GM12873 (cell line): ENCODE results near the gene IL22.

Experiments used
- TF ChIP-seq, protein P1 (sequence below): IDR thresholded peaks from 2 replicates; pipeline ENCODE4 v1.5.1; 2012; ENCODE audit warnings: low read depth, mild to moderate bottlenecking, moderate library complexity, low read length, control low read depth; ENCODE audit not compliant: insufficient read depth; ENCODE audit errors: missing control alignments

The IL22 gene

DNA sequence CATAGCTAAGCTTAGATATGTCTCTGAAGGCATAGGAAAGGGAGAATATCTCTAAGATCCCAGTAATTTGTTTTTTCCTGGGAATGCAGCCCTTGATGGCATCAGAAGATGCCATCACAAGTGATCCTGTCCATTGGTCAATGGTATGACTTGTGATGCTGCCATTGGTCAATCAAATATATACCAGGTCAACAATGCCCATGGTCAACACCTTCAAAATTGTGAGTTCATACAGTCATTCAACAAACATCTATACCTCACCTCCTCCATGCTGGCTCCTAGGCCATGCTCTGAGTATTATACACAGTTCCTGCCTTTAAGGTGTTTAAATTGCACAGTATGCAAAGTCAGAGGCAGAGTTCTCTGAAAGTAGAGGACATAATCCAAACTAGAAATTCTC, 19.3 kb upstream of the IL22 start:
- TF ChIP-seq, protein P1, sequence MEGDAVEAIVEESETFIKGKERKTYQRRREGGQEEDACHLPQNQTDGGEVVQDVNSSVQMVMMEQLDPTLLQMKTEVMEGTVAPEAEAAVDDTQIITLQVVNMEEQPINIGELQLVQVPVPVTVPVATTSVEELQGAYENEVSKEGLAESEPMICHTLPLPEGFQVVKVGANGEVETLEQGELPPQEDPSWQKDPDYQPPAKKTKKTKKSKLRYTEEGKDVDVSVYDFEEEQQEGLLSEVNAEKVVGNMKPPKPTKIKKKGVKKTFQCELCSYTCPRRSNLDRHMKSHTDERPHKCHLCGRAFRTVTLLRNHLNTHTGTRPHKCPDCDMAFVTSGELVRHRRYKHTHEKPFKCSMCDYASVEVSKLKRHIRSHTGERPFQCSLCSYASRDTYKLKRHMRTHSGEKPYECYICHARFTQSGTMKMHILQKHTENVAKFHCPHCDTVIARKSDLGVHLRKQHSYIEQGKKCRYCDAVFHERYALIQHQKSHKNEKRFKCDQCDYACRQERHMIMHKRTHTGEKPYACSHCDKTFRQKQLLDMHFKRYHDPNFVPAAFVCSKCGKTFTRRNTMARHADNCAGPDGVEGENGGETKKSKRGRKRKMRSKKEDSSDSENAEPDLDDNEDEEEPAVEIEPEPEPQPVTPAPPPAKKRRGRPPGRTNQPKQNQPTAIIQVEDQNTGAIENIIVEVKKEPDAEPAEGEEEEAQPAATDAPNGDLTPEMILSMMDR = no peak

DNA sequence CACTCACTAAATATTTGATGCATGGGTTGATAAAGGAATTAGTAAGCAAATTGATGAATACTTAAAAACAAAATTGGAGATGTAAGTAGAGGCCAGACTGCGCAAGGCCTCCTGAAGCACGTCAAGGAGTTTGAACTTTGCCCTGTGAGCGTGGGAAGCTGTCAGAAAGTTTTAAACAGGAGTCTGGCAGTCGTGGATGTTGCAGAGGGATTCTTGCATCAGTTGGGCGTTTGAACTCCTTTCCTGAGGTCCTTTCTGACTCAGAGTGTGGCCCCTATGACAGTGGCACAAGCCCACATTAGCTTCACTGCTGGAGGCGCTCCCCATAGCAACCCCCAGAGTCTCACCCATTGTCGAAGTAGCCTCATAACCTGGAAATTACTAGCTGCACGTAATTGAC, 17.9 kb upstream of the IL22 start:
- TF ChIP-seq, protein P1 = no peak

DNA sequence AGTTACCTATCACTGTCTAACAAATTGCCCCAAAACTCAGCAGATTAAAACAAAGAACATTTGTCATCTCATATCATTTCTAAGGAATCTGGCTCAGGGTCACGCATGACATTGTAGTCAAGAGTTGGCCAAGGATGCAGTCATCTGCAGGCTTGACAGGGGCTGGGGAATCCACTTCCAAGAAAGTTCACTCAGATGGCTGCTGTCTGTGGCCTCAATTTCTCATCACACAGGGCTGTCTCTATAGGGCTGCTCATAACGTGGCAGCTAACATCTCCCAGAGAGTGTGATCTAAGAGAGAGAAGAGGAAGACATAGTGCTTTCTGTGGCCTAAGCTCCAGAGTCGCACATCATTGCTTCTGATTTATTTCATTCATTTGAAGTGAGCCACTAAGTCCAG, 17.0 kb upstream of the IL22 start:
- TF ChIP-seq, protein P1 = no peak

DNA sequence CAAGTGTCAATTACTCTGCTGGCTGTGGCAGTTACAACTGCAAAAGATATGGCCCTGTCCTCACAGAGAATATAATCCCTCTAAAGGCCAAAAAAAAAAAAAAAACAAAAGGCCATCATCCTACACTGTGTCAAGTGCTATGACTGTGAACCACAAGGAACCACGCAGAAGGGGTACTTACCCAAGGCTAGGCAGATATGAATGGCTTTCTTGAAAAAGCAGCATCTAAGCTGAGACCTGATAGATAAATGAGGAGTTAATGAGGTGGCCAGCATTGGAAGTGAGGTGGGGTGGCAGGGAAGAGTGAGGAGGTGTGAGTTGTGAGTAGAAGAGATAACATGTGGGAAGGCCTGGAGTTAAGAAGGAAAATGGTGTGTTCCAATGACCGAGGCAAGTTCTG, 16.4 kb upstream of the IL22 start:
- TF ChIP-seq, protein P1 = no peak

DNA sequence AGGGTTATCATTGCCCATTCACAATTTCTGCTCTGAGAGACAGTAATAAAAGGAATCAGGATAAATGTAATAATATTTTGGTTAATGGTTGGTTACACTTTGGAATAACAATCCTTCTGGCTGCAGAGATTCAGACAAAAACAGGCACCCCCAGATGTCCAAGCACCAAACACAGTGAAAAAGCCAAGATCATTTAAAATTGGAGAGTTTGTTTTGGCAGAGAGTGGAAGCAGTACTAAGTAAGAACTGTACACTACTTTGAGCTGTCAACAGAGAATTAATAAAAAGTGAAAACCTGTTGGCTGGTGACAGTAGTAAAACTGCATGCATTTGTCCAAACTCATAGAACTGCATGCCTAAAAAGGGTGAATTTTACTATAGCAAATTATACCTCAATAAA, 15.6 kb upstream of the IL22 start:
- TF ChIP-seq, protein P1 = no peak

DNA sequence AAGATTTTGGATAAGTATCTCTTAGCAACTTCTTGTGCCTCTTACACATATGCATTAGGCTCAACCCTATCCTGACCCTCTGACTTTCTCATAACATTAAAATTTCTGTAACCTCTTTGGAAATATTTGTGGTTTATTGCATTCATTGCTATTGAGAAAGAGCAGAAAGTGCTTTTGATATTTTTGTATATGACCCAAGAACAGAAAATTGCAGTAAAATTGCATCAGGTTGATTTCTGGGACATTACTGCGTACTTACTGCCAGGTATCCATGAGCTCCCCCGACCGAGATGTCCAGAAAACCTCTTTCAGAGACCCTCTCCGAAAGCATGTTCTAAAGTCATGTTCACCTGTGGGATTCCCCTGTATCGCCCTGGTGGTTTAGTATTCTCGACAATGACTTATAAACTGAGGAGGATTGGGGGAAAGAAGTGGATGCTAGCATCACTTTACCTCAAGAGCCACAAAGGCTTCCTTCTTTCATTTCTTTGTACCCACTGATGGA, 14.5 kb upstream of the IL22 start:
- TF ChIP-seq, protein P1 = no peak

DNA sequence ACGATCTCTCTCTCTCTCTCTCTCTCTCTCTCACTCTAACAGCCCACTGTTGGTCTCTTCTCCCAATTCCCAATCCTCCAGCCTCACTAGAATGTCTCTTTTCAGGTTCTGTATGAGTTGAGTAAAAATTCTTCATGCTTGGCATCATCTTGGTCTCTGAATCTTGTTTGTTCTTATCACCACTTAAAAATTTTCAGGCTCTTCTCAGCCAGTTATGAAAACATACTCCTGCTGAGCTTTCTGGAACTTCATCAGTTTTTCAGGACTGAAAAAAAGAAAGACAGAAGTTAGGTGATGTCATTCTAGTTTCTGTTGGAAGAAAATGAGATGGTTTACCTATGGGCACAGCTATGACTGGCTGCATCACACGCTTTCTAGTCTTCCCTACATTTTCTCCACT, 11.5 kb upstream of the IL22 start:
- TF ChIP-seq, protein P1 = no peak
